ENCODE data around the gene CTH.
"Not testable (repeated sequence)": the region's sequence is repeated elsewhere in the genome, so short reads cannot be mapped to it uniquely, and the experiment has no call there.

CTH gene

DNA sequence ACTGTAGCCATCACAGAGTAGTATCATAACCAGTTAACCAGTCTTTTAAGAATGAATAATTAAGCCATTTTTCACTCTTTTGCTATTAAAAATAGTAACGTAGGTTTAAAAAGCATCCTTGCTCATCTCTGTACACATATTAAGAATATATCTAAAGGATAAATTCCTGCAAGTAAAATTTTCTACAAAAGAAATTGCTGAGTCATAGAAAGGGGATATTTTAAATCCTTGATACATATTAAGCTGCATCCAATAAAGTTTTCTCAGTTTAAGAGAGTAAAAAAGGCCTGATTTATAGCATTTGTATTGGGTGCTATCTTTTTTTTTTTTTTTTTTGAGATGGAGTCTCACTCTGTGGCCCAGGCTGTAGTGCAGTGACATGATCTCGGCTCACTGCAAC, 1.9 kb upstream of the CTH start:
- DNase-seq (ENCODE audit: low spot score): no peak

DNA sequence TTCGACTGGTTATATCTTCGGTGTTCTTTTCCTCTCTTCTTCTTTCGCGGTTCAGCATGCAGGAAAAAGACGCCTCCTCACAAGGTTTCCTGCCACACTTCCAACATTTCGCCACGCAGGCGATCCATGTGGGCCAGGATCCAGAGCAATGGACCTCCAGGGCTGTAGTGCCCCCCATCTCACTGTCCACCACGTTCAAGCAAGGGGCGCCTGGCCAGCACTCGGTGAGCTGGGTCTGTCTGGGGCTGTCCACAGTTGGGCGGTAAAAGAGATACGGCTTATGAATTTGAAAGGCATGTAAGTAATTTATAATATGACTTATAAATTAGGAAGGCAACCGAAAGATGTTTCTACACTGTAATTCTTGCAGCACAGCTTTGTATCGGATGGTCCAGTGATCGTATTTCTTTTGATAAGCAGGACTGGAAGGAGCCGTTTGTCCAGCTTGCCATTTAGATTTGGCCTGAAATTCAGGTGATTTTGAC, 334 bp downstream of the CTH start:
- no peak for DNase-seq (ENCODE audit: low spot score)

DNA sequence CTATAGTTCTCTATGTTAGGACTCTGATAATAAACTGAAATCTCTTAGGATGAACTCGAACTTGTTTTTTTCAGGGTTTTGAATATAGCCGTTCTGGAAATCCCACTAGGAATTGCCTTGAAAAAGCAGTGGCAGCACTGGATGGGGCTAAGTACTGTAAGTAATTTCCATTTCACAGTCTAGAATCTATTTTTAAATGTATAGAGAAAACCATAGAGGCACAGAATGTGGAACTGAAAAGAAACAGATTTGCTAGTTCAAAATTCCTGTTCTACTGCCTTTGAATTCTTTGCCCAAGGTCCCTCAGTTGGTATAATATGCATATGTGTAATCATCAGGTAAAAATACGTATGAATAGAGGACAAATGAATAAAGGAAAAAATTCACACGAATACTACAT, 4.8 kb downstream of the CTH start:
- no peak for DNase-seq (ENCODE audit: low spot score)

DNA sequence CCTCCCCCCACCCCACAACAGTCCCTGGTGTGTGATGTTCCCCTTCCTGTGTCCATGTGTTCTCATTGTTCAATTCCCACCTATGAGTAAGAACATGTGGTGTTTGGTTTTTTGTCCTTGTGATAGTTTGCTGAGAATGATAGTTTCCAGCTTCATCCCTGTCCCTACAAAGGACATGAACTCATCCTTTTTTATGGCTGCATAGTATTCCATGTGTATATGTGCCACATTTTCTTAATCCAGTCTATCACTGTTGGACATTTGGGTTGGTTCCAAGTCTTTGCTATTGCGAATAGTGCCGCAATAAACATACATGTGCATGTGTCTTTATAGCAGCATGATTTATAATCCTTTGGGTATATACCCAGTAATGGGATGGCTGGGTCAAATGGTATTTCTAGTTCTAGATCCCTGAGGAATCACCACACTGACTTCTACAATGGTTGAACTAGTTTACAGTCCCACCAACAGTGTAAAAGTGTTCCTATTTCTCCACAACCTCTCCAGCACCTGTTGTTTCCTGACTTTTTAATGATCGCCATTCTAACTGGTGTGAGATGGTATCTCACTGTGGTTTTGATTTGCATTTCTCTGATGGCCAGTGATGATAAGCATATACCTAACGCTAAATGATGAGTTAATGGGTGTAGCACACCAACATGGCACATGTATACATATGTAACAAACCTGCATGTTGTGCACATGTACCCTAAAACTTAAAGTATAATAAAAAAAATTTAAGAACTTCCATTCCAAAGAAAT, 8.1 kb downstream of the CTH start:
- not testable (repeated sequence) for DNase-seq (ENCODE audit: low spot score)

DNA sequence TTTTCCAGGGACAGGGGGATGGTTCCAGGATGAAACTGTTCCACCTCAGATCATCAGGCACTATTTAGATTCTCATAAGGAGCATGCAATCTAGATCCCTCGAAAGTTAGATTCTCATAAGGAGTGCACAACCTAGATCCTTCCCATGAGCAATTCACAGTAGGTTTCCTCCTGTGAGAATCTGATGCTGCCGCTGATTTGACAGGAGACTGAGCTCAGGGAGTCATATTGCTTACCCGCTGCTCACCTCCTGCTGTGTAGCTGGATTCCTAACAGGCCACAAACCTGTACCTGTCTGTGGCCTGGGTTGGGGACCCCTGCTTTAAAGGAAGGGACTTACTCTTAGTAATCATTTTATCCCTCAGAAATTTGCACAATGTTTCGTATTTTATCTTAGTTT, 9.3 kb downstream of the CTH start:
- no peak for DNase-seq (ENCODE audit: low spot score)

DNA sequence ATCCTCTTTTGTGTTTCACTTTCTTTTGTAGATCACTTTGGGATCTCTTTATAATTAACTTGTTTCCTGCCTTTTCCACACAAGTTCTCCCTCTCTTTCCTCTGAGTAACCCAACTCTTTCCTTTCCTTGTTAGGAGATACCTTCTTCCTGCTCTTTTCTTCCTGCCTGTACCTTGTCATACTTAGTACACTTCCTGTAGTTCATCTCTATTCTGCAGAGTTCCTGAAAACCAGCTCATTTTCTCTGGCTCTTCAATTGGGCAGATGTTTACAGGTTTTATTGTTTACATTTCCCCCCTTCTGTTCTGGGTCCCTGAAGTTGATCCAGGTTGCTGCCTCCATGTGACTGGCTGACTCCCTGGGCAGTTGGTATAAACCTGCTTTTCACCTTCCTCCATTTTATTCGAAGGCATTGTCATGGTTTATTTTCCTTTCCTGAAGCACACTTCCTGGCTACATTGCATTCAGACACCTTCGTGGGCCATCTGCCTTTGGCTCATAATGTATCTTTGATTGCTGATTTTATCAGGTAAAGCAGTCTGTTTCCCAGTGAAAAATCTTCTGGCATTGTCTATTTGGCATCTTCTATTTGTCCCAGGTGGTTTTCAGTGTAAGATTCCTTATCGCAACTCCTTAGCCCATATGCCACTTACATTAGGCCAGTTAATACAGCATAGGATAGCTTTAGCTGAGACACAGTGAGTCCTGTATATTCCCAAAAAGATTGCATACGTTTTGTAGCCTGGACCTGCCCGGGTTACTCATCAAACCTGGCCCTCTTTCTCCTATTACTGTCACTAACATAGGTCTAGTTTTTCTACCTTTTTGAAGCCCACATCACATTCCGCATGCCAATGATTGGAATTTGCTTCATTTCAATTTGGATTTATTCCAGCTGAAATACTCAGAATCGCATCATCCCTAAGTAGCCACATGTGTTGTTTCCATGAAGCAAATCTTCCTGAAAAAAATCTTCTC, 15.4 kb downstream of the CTH start:
- no peak for DNase-seq (ENCODE audit: low spot score)

DNA sequence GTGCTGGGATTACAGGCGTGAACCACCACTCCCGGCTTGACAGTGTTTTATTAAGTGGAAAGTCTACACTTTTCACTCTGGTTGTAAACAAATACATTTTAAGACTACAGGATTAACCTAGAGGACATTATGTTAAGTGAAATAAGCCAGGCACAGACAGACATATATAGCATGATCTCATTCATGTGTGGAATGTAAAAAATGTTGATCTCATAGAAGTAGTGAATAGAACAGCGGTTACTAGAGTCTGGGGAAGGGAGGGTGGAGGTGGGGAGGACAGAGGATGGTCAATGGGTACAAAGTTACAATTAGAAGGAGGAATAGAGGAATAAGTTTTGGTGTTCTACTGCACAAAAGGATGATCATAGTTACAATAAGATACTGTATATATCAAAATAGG, 16.9 kb downstream of the CTH start:
- no peak for DNase-seq (ENCODE audit: low spot score)

DNA sequence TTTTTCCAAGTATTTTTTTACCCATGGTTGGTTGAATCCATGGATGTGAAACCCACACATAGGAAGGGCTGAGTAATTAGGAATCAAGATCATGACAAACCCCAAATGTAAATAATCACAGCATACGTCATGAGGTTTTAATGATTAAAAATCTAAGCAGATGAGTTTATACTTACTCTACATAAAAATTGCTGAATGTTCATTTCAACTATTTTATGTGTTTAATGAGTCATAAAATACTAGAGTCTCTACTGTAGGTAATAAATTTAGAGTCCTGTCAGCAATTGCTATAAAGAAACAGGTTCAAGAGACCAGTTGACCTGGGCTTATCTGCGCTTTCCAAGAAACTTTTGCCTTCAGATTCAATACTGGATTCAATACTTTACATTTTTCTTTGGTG, 18.2 kb downstream of the CTH start:
- DNase-seq (ENCODE audit: low spot score): no peak

DNA sequence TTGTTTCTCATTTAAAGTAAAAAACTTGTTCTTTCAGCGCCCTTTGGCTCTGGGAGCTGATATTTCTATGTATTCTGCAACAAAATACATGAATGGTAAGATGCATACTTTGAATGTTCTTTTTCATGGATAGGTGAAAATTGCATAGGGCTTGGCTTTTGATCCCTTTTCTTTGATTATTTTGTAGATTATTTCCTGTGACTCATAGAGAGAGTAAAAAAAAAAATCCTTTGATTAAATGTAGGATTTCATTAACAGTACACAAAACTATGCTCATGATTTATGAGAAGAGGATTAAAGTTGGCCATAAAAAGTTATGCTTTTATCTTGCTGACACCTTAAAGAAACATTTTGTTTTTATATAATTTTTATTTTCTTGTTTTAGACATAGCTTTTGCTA, 18.7 kb downstream of the CTH start:
- no peak for DNase-seq (ENCODE audit: low spot score)

DNA sequence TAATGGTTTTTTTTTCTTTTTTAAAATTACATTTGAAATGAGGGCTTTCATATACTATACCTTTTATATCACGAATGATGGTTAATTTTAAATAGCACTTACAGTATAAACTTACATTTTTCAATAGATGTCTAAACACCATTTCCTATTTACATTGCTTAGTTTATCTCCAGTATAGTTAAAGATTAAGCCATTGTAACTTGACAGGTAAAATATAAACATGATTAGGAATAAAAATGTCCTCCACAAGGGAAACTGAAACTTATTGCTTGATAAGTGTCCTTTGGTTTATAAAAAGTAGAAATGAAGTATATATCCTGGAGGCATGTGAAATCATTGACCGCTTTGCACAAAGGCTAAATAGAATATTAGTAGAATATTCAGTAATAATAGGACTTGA, 20.2 kb downstream of the CTH start:
- no peak for DNase-seq (ENCODE audit: low spot score)

DNA sequence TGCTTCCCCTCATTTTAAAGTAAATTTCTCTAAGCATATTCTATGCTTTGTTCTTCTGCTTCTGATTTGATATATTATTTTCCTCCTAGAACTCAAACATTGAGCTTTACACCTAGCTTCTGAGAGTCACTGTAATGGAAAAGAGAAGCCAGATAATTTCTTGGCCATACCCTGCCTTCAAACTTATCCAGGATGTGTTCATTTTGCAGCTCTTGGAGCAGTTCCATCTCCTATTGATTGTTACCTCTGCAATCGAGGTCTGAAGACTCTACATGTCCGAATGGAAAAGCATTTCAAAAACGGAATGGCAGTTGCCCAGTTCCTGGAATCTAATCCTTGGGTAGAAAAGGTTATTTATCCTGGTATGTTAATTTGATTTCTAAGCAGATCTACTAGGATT, 20.8 kb downstream of the CTH start:
- DNase-seq (ENCODE audit: low spot score): no peak

DNA sequence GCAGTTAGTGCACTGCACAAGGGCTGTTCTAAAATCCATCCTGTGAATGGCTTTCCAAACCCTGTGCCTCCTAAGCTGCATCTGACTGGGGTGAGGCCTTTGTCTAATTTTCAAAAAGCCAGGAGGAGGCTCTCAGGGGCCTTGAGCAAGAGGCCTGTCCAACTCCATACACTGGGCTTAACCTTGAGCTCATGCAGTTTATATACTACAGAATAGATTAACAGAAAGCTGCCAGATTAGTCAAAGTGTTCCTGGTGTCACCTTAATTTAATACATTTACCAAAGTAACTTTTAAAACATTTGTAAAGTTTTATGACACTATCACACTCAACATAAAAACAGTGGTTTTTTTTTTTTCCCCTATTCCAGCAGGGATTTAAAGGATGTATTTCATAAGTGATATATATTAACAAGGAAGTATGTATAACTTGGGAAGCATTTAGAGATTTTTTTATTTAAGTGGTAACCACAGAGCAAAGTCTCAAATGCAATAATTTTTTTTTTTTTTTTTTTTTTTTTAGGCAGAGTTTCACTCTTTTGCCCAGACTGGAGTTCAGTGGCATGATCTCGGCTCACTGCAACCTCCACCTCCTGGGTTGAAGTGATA, 23.3 kb downstream of the CTH start:
- DNase-seq (ENCODE audit: low spot score): no peak

DNA sequence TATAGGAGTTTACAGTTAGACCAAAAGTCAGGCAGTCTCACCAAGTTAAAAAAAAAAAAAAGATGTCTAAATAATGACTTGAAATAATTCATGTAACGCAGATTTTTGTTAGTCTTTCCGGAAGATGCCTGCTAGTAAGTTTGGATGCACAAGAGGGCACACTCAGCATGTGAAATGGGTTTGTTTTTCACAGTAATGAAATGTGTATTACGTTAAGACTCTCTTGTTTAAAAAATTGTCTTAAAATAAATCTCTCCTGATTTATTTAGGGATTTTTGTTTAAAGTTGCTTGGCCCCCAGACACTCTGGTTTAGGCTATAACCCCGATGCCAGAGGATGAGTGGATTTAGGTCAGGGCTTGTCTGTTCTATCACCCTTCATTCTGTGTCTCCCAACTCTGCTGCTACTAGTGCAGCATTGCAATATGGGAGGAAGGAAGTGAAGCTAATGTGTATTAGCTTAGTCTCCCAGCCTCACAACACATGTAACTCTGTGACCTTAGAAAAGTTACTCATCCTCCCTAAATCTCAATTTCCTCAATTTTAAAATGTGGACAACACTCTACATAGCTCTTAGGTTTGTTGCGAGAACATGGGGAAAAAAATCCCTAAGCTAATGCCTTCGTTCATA, 25.7 kb downstream of the CTH start:
- DNase-seq (ENCODE audit: low spot score): no peak

DNA sequence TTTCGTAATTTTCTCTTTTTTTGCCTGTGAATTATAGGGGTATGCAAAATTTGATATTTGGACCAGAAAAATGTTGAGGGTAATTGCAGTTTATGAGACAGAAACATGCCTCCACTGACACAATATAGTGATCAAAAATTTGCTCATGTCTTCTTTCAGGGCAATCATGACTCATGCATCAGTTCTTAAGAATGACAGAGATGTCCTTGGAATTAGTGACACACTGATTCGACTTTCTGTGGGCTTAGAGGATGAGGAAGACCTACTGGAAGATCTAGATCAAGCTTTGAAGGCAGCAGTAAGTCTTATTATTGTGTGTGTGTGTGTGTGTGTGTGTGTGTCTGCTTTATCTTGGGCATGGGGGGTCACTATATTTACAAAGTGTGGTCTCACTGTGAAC, 27.5 kb downstream of the CTH start:
- no peak for DNase-seq (ENCODE audit: low spot score)

DNA sequence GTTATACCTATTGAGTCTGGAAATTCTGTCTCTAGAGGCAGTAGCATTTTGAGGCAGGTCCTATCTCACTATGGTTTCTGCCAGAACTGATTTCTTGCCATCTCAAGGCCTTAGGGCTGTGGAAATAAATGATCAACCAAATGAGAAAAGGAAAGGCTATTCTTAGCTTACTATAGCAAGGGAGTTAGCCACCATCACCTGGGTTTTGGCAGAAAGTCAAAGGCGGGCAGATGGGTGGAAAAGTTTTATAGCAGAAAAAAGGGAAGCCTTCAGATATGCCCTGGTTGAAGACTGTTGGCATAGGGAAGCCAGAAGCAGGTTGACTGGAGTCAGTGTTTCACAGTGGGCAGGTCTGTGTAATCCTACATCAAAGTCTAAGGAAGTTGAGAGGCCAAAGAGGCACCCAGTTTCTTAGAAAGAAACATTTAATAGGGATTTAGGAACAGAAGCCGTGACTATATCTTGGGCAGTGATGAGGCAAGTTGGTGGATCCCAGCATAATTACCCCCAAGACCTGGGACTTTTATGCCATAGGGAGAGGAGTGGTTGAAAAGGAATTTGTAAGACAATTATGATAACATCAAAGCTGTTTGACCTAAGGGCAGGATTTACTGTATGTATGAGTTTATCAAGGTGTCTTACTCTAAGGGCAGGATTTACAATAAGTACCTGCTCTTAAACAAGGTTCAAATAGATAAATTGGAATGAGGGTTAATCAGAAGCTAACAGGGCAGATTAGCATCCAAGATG, 29.7 kb downstream of the CTH start:
- DNase-seq (ENCODE audit: low spot score): no peak

DNA sequence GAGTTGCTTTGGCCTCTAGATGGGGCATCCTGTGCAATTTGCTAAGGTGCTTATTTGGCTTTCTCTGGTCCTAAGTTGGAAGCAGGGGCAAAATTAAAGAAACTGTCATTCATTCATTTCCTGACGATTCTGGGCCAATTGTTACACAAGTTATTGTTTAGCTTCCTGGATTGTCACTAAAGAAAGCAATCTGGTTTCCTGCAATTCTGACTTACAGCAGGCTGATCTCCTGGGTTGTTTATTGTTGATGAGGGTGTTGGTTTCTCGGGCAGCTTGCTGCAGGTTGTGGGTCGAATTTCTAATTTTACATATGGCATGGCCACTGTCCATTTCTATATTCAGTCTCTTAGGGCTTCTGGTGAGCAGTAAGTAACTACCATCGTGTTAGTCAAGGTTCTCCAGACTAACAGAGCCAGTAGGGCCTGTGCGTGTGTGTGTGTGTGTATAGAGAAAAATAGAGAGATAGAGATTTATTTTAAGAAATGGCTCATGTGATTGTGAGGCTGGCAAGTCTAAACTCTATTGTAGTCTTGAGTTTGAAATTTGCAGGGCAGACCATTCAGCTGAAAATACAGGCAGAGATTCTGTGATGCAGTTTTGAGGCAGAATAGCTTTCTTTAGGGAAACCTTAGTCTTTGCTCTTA, 30.4 kb downstream of the CTH start:
- no peak for DNase-seq (ENCODE audit: low spot score)

DNA sequence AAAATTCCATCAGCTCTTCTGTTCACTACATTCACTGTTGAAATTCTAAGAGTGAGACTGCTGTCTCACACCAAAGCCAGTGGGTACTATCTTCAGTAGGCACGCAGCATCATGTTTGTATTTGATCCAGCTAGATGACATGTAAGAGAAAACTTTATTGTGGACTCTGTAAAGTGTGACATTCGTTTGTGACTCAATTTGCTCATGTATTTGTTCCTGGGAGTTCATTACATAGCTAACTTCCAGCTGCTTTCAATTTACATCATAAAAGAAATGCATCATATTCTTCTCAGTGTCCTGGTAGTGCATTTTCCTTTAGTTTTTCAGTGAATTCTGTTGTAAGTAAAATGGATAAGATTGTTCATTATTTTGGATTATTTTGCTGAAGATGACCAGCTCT, 31.4 kb downstream of the CTH start:
- no peak for DNase-seq (ENCODE audit: low spot score)

DNA sequence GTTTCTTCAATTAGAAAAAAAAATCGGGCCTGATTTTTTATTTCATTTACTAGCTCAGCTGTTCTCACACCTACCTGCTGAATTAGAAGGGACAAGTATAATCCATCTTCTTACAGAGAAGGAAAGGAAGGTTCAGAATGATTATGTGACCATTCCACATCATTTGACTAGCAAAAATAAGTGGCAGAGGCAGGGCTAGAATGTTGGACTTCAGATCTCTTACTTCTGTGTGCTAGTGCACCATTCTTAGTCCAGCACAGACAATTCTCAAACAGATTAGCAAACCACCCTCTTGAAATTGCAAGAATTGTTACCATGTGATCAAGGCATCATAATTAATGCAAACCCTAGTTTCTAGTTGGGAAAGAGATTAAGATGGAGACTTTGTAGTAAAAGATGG, 32.7 kb downstream of the CTH start:
- no peak for DNase-seq (ENCODE audit: low spot score)

DNA sequence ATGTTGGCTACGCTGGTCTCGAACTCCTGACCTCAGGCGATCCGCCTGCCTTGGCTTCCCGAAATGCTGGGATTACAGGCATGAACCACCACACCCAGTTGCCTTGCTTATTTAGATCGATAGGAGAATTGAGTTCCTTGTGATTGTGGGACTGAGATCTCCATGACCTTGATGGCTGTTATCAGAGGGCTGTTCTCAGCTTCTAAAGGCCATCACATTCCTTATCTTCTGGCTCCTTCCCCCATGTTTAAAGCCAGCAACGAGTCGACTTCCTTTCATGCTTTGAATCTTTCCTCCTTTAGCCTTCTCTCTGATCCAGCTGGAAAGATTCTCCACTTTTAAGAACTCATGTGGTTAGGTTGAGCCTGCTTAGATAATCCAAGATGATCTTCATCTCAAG, 38.0 kb downstream of the CTH start:
- no peak for DNase-seq (ENCODE audit: low spot score)

DNA sequence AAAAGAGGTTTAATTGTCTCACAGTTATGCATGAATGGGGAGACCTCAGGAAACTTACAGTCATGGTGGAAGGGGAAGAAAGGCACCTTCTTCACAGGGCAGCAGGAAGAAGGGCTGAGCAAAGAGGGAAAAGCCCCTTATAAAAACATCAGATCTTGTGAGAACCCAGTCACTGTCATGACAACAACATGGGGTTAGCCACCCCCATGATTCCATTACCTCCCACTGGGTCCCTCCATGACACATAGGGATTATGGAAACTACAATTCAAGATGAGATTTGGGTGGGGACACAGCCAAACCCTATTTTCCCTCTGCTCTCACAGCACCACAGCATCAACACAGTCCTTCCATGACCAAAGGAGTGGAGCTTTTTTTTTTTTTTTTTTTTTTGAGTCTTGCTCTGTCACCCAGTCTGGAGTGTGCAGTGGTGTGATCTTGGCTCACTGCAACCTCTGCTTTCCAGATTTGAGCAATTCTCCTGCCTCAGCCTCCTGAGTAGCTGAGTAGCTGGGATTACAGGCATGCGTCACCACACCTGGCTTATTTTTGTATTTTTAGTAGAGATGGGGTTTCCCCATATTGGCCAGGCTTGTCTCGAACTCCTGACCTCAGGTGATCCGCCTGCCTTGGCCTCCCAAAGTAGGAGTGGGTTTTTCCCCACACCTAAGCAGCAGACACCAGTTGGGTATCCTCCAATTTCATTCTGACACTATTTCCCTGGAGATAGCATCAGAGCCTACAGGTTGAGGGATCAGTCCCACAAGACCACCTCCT, 41.3 kb downstream of the CTH start:
- DNase-seq (ENCODE audit: low spot score): not testable (repeated sequence)
